NCI-H1436 treated with DMSO at 0.1 percent for 48 hours (cell line): ENCODE data around the gene N4BP2.
"Not testable (repeated sequence)": the region's sequence is repeated elsewhere in the genome, so short reads cannot be mapped to it uniquely, and the experiment has no call there.

Experiments used
- DNase-seq: peaks from one replicate; lab custom pipeline; 2025; lab: John Stamatoyannopoulos, UW

The N4BP2 gene

DNA sequence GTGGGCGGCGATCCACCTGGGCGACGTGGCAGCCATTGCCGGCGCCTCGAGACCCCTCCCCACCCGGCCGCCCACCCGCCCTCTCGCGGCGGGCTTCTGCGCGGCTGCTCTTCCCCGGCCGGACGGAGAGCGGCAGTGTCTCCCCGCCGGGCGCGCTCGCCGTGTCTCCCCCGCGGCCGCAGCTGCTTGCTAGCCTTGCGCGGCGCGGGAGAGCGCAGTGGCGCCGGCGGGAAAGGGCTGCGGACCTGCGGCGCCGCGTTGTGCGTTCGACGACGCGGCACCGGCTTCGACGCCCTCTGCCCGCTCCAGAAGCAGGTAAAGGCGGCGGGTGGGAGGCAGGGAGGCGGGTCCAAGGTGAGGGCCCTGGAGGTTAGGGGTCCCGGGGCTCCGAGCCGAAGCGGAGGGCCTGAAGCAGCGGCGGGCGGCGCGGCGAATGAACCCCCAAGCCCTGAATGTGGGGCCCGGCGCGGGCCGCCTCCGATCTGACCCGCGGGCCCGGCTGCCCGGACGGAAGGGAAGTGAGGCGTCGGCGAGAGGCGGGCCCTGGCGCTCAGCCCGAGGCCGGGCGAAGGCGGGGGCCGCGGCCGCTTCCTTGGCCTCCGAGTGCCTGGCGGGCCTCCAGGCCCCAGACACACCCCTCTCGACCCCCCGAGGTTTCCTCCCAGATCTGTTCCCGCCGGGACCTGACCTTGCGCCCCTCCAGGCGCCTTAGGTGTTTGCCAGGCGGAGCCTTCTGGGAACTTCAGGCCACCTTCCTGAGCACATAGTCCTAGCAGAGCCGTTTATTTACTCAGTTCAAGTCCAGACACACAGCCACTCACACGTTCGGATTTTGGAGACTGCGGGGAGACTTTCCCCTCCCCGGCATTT is at the start of gene N4BP2:
Gene N4BP2 (plus strand): TSS at position 135 of the 870 bp plus-strand sequence. CDS start 40,491 bp downstream, outside the sequence.
- peak; percentile 32 for DNase-seq

DNA sequence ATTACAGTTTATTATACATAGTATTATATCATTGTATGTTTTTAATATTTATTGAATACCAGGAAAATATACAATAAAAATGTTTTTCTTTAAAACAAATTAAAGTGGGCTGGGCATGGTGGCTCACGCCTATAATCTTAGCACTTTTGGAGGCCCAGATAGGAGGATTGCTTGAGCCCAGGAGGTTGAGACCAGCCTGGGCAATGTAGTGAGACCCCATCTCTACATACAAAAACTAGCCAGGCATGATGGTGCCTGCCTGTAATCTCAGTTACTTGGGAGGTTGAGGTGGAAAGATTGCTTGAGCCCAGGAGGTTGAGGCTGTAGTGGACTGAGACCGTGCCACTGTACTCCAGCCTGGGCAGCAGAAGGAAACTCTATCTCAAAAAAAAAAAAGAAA is 40.6 kb upstream of the N4BP2 start:
- no peak for DNase-seq

DNA sequence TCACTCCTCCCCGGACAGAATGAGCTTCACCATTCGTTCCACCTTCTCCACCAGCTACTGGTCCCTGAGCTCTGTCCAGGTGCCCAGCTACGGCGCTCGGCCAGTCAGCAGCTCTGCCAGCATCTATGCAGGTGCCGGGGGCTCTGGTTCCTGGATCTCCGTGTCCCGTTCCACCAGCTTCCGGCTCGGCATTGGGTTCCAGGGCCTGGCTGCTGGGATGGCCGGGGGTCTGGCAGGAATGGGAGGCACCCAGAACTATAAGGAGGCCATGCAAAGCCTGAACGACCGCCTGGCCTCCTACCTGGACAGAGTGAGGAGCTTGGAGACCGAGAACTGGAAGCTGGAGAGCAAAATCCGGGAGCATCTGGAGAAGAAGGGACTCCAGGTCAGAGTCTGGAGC is 36.4 kb upstream of the N4BP2 start:
- DNase-seq, result no peak

DNA sequence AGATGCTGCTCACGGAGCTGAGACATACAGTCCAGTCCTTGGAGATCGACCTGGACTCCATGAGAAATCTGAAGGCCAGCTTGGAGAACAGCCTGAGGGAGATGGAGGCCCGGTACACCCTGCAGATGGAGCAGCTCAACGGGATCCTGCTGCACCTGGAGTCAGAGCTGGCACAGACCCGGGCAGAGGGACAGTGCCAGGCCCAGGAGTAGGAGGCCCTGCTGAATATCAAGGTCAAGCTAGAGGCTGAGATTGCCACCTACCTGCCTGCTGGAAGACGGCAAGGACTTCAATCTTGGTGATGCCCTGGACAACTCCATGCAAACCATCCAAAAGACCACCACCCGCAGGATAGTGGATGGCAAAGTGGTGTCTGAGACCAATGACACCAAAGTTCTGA is 35.5 kb upstream of the N4BP2 start:
- not testable (repeated sequence) for DNase-seq

DNA sequence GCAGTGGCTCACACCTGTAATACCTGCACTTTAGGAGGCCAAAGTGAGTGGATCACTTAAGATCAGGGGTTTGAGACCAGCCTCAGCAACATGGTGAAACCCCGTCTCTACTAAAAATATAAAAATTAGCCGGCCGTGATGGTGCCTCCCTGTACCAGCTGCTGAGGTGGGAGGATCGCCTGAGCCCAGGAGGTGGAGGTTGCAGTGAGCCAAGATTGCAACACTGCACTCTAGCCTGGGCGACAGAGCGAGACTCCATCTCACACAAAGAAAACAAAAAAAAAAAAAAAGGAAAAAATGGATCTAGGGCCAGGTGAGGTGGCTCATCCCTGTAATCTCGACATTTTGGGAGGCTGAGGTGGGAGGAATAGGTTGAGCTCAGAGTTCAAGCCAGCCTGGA is 32.6 kb upstream of the N4BP2 start:
- not testable (repeated sequence) for DNase-seq

DNA sequence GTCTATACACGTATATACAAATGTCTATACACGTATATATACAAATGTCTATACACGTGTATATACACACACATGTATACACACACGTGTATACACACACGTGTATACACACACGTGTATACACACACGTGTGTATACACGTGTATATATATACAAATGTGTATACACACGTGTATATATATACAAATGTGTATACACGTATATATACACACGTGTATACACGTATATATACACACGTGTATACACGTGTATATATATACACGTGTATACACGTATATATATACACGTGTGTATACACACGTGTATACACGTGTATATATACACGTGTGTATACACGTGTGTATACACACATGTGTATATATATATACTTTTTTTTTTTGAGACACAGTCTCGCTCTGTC is 23.9 kb upstream of the N4BP2 start:
- no peak for DNase-seq

DNA sequence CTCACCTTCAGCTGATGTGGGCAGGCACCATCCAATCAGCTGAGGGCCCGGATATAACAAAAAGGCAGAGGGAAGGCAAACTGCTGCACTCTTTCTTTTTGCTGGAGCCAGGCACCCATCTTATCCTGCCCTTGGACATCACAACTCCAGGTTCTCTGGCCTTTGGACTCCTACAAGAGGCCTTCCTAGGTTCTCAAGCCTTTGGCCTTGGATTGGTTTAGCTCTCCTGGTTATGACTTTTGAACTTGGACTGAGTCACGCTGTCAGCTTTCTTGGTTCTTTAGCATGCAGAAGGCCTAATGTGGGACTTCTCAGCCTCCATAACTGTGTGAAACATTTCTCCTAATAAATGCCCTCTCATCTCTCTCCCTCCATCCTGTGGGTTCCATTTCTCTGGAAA is 23.0 kb upstream of the N4BP2 start:
- no peak for DNase-seq

DNA sequence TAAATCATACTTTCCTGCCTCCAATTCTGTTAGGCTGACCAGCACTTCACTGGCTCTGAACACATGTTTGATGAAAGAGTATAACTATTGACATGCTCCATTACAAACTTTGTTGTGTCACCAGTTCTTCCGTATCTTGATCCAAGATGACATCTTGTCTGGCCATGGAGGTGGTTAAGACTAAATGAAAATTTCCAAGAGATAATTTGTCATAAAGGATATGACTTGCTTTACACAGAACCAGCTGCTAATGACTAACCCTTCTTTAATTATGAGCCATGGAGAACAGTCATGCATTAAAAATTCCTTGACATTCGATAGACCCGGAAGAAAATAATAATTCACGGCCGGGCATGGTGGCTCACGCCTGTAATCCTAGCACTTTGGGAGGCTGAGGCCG is 17.7 kb upstream of the N4BP2 start:
- no peak for DNase-seq

DNA sequence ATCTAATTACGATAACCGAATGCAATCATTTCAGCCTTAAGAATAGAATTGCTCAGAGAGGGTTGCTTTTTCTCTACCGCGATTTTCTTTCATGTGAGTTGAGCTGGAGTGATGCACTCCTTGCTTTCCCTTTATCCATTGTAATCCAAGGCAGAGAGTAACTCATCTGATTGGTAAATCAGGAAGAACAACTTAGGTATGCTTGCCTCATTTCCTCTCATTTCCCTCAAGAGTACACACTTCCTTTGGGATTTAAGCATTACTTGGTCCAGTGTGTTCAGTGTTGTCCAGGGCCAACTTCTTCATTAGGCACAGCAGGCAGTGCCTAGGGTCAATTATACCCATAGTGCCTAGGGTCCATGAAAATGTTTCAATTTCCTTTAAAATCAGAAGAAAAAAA is 15.7 kb upstream of the N4BP2 start:
- no peak for DNase-seq

DNA sequence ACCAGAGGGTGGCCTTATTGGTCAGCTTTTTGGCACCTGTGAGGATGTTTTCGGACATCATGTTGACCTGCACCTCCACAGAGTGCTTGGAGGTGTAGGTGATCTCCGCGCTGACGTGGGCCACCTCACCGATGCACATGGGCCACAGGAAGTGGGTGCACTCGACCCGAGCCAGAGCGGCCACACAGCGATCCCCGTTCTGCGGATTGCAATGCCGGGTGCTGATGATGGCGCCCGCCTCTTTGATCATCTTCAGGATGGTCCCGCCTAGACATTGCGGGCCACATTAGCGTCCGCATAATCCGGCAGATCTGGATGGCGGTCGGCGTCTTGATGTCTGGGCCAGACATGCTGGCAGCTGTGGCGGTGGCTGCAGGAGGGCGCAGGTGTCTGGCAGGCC is 12.9 kb upstream of the N4BP2 start:
- DNase-seq, result no peak

DNA sequence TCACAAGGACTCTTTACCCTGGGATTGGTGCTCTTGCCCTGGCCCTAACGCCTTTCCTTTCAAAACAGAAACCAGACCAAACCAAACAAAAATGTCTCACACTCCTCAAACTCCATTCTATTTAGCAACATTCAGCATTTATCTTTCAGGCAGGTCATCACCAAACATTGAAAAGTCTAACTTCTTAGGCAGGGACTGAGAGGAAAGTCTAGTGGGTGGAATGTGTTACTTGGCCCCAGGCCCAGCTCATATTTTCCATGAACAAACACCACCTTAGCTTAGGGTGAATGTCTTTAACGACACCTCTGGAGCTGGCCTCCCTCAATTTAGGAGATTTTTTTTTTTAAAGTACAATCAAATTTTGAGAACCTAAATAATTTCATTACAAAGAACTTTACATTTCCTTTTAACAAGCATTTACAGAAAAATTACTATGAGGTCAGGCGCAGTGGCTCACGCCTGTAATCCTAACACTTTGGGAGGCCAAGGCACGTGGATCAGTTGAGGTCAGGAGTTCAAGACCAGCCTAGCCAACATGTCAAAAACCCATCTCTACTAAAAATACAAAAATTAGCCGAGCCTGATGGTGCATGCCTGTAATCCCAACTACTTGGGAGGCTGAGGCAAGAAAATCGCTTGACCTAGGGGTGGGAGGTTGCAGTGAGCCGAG is 10.2 kb upstream of the N4BP2 start:
- no peak for DNase-seq

DNA sequence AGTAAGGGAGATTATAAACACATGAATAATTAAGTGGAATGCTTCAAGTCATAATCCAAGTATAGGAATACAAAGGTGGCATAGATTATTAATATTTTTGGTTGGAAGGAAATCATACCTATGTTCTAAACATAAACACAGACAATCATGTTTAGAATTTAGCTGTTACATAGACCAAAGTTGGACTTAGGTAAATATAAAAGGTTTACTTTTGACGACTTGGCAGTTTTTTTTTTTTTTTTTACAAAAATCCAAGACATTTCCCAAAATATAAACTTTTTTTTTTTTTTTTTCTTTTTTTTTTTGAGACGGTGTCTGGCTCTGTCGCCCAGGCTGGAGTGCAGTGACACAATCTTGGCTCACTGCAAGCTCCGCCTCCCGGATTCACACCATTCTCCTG is 3.5 kb upstream of the N4BP2 start:
- DNase-seq, result no peak

DNA sequence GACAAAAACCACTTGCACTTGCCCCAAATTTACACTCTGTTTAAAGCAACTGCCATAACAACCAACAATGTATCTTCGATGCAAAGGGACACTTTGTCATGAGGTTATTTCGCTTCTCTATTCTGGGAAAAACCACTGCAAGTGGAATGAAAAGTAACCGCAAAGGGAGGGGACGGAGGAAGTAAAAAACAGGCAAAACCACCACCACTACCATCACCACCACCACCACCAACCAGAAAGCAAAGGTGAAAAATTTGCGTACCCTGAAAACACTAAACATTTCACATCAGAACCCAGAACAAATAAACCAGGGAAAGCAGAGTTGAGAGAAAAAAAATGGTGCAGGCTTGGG is 1.2 kb upstream of the N4BP2 start:
- DNase-seq, result no peak

DNA sequence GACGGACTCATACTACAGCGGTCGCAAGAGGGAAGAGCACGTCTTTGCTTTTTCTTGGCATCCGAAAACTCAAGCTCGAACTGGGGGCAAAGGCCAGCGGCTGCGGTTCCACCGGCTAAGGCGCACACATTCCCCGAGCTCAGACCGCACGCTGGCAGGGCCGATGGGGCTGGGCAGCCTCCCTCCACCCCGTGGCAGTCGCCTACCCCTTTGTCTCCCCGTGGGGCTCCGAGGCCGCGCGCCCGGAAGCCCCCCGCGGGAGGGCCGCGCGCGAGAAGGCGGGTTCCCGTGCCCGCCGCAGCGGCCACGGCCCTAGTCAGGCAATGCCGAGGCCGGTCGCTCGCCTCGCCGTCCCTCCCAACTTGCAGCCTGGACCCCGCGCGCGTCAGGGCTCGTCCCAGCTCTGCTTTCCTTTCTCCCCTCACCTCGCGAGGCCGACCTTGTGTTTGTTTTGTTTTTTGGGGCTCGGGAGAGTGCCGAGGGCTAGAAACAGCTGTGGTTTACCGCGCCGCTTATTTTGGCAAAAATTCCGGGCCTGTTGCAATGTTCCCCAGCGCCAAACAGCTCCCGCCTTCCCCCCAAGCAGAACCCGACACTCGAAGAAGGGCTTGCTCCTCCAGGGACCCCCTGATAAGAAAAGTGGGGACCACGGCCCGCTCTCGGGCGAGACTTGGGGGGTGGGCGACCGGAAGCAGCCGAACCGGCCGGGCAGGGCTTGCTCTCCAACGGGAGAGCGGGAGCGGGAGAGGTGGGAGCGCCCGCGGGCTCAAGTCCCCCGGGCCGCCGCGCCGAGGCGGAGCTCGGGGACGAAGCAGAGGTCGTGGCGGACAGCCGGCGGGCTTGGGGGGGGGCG is 561 bp upstream of the N4BP2 start:
- no peak for DNase-seq

DNA sequence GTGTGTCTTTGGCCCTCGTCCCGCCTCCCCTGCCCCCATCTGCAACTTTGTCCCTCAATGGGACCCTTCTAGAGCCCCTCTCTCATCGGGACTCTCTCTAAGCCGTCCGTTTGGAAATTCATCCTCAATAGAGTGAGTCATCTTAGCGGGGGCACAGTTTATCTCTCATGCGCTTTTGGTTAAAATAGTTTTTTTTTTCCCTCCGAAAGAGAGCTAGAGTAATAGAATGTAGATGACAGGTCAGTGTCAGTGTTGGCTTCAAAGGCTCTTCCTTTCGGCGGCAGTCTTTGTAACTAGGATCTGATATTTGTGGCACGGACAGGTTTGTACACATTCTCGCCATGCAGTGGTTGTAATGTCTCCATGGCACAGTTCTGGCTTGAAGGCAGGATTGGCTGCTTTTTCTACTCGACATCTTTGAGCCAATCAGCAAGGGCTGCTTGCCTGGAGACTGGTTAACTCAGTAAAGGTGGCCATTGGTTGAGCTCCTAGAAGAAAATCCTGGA is 989 bp downstream of the N4BP2 start:
- DNase-seq, result peak; percentile 81

DNA sequence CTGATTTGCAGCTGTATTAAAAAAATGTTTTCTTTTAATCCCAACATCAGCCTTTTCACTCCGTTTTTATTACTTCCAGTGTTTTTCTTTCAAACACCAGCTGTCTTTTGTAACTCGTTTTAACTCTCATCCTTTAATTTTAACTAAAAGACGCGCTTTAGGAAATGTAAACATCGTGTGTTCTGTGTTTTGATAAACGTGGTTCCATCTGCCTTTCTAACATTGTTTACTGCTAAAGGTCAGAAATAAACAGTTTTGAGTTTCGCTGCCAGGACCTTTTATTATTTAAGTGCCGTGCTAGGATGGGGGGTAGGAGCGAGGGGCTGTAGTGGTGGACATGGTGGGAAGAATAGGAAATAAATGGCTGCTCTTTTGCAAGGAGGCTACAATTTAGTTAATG is 1.5 kb downstream of the N4BP2 start:
- no peak for DNase-seq

DNA sequence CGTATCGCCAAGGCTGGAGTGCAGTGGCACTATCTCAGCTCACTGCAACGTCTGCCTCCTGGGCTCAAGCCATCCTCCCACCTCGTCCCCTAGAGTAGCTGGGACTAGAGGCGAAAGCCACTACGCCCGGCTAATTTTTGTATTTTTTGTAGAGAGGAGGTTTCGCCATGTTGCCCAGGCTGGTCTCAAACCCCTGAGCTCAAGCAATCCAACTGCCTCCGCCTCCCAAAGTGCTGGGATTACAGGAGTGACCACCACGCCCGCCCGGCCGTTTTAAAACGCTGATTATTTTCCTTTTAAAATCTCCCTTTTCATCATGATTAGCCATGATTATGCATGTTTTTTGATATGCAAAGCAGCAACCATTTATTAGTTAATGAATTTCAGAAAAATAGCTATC is 2.2 kb downstream of the N4BP2 start:
- DNase-seq, result no peak

DNA sequence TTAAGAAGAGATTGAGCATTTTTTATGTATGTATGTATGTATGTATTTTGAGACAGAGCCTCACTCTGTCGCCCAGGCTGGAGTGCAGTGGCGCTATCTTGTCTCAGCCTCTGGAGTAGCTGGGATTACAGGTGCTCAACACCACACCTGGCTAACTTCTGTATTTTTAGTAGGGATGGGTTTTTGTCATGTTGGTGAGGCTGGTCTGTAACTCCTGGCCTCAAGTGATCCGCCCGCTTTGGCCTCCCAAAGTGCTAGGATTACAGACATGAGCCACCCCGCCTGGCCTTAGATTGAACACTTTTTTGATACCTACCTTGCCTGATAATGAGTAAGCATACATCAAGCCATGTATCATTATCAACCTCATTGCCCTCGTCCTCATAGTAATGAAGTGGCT is 2.7 kb downstream of the N4BP2 start:
- DNase-seq, result no peak

DNA sequence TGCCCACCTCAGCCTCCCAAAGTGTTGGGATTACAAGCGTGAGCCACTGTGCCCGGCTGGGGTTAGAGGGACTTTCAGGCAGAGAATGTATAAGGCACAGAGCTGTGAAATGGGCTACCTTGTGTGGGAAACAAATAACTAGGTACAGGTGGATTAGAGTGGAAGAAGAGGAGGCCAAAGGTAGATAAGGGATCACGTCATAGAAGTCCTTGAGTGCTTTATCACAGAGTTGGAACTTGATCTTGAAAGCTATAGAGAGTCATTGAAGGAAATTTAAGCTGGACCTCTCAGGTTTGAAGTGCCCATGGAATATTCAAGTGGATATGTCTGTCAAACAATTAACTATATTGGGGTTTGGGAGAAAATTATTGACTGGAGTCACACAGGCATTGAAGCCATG is 8.4 kb downstream of the N4BP2 start:
- no peak for DNase-seq

DNA sequence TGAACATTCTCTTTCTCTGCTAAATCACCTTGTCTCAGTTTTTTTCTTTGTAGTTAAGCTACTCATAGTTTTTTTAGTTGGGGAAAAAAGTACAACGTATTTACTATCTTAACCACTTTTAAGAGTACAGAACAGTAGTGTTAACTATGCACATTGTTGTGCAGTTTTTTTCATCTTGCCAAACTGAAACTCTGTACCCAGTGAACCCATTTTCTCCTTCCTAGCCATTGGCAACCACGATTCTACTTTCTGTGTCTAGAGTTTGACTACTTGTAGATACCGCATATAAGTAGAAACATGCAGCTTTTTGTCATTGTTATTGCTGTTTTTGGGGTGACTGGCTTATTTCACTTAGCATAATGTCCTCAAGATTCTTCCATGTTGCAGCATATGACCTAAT is 10.0 kb downstream of the N4BP2 start:
- no peak for DNase-seq

DNA sequence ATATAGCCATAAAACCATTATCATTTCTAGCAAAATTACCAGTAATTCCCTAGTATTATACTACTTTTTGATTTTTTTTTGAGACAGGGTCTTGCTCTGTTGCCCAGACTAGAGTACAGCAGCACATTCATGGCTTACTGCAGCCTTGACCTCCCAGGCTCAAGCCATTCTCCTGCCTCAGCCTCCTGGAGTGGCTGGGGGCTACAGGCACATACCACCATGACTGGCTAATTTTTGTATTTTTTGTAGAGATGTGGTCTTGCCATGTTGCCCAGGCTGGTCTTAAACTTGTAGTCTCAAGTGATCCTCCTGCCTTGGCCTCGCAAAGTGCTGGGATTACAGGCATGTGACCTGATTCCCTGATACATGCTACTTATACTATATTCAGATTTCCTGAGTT is 13.7 kb downstream of the N4BP2 start:
- no peak for DNase-seq

DNA sequence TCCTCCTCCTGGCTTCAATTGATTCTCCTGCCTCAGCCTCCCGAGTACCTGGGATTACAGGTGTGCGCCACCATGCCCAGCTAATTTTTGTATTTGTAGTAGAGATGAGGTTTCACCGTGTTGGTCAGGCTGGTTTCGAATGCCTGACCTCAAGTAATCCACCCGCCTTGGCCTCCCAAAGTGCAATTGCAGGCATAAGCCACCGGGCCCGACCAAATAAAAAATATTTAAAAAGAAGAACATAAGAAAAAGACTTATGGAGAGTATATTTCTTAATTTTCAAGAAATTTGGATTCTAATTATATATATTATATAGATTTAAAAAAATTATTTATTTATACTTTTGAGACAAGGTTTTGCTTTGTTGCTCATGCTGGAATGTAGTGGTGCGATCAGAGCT is 29.8 kb downstream of the N4BP2 start:
- no peak for DNase-seq
